ENCODE data around the gene CASP1. TPM values are rescaled to one million over a fixed set of nuclear protein-coding genes. Genes with fewer than 3 reads are reported as not detected.

Gene CASP1
- total and polyA plus RNA-seq, 2 donors (not counting 3 experiments of a cell fraction or from before 2014, with no cell fraction given): 1.8 to 12.4 TPM

- Histone ChIP-seq H4K20me1 (replicated peaks; ENCODE audit: control insufficient read depth, extremely low read depth, insufficient read depth, low read length) (no peaks in the 10 kb centered on the region), H3K4me3 (replicated peaks in 1 of 3; ENCODE audit: insufficient read depth in 1 of 3, low read depth in 1 of 3, low read length in 3 of 3) (no peak overlapping the region), H3K36me3 (ENCODE audit: control insufficient read depth in 2 of 2, extremely low read depth in 1 of 2, insufficient read depth in 2 of 2, low read length in 2 of 2) (no peaks in the 10 kb centered on the region), H3K9me1 (replicated peaks; ENCODE audit: control insufficient read depth, extremely low read depth, insufficient read depth, low read length) (no peaks in the 10 kb centered on the region), H3K27ac (ENCODE audit: insufficient read depth, low read depth, low read length) (no peak overlapping the region), H3K9me3 (replicated peaks; ENCODE audit: control insufficient read depth, insufficient read depth, low read length) (no peaks in the 10 kb centered on the region), H3K27me3 (ENCODE audit: control insufficient read depth in 2 of 2, insufficient read depth in 2 of 2, low read length in 2 of 2) (no peaks in the 10 kb centered on the region), H3K9ac (replicated peaks; ENCODE audit: extremely low read depth, insufficient read depth, low read length) (no peak overlapping the region), H2AFZ (ENCODE audit: low read depth, low read length) (no peak overlapping the region), H3K4me2 (ENCODE audit: insufficient read depth, low read length) (no peak overlapping the region), H3K4me1 (ENCODE audit: control insufficient read depth, extremely low read depth, insufficient read depth, low read length) (peaks cover 12% of the 10 kb centered on the region), H3K79me2 (ENCODE audit: control insufficient read depth, insufficient read depth, low read length) (no peaks in the 10 kb centered on the region)
- CTCF ChIA-PET: interaction anchor here (1.6 kb wide), 1 partner anchor 35 kb away, joined by 5 read pairs; the partner anchor contains the start of gene CASP4
- dilution Hi-C loops (cut with MboI; ENCODE audit: extremely low pct_ligation_motif_present, low sequenced_read_pairs) (no loop called here), intact Hi-C loops (cut with micrococcal nuclease) (no loop called here)
- TF ChIP-seq CTCF (IDR thresholded peaks at IDR 0.05; ENCODE audit: extremely low read depth in 1 of 2, insufficient read depth in 1 of 2, low read depth in 1 of 2, low read length in 2 of 2): no peak
- TF ChIP-seq FOS (IDR thresholded peaks at IDR 0.05; ENCODE audit: borderline replicate concordance, insufficient read depth, low read length): no peak
- TF ChIP-seq JUN (IDR thresholded peaks at IDR 0.05; ENCODE audit: borderline replicate concordance, insufficient read depth, insufficient read length, low read depth): no peak
- TF ChIP-seq GATA2 (IDR thresholded peaks at IDR 0.05; ENCODE audit: insufficient read depth, insufficient read length, low read depth, low read length): no peak
- TF ChIP-seq POLR2A (IDR thresholded peaks at IDR 0.05; ENCODE audit: low read depth, low read length): no peak
- no peak for TF ChIP-seq EZH2 (IDR thresholded peaks at IDR 0.05; ENCODE audit: borderline replicate concordance, low read depth, low read length, severe bottlenecking)
- TF ChIP-seq POLR2AphosphoS5 (IDR thresholded peaks at IDR 0.05; ENCODE audit: insufficient read depth, low read depth, low read length): no peak
- TF ChIP-seq MYC (IDR thresholded peaks at IDR 0.05; ENCODE audit: low read depth, low read length): no peak
- no peak for TF ChIP-seq MAX (IDR thresholded peaks at IDR 0.05; ENCODE audit: insufficient read depth, insufficient read length)
- POLR2A ChIA-PET: no interaction called here
- BruUV-seq (replicated peaks): no TSS peak
- DNase-seq (ENCODE audit: low read depth, low spot score) (no peak), FAIRE-seq (no peak)
Measured at GRCh38 chr11:105004021-105004420, 30.9 kb downstream of the CASP1 start.

All from endothelial cell of umbilical vein (primary cell).